H1 (cell line): ENCODE results near the gene GALE. TPM values are rescaled to one million over a fixed set of nuclear protein-coding genes. Genes with fewer than 3 reads are reported as not detected.

Source experiments
- GTF2F1 ChIP-seq: IDR thresholded peaks from 2 replicates; pipeline ENCODE4 v1.6.1; 2012; ENCODE audit warnings: low read depth, low read length, improper control_type of control experiment, borderline replicate concordance
- JUN ChIP-seq: IDR thresholded peaks from 2 replicates; pipeline ENCODE4 v1.6.1; 2011; ENCODE audit warnings: low read depth, mild to moderate bottlenecking, improper control_type of control experiment, low read length
- SAP30 ChIP-seq: fragments of 300-600 bp; sonication (generic); IDR thresholded peaks from 2 replicates; pipeline ENCODE4 v1.7.1; 2012; ENCODE audit warnings: low read length, moderate library complexity, mild to moderate bottlenecking, inconsistent platforms; ENCODE audit not compliant: insufficient read depth, insufficient replicate concordance
- SP4 ChIP-seq: IDR thresholded peaks from 2 replicates; pipeline ENCODE4 v1.6.1; 2012; ENCODE audit warnings: low read length, inconsistent platforms
- polyA plus RNA-seq, 7 experiments: library from polyadenylated mRNA; depleted of rRNA in 3 of 7; stranded (reverse) in 5 of 7; unstranded in 2 of 7; fragments of >200 nt in 5 of 7; fragments of 200-250 nt in 2 of 7; gene quantifications; 1 replicate in 5 of 7; 2 replicates in 1 of 7; 4 replicates in 1 of 7; pipeline versions ENCODE4 v1.2.1 to v1.2.3, GENCODE V29; 2011 to 2013; ENCODE audit warnings: missing spikeins in 2 of 7, mixed read lengths in 2 of 7
- total RNA-seq: library from RNA; stranded (reverse); fragmentation: NEBNext Ultra II Directional; extraction: Animal tissue kit (Norgen Biotek cat#: 25700); gene quantifications from 2 replicates; pipeline ENCODE4 v1.2.1, GENCODE V29; 2021

The GALE gene
- total and polyA plus RNA-seq, 2 of the 8 experiments (the other 6 are each of a cell fraction or from before 2014, with no cell fraction given) = 26.0 to 33.9 TPM

- TF ChIP-seq GTF2F1 (no peak), SP4 (no peak), JUN (no peak), SAP30 (no peak)
Measured at GRCh38 chr1:23752909-23753308, 47.6 kb downstream of the GALE start (continued).
